Progenitor cell of endocrine pancreas (in vitro differentiated cells): Measurements from ENCODE around the gene ELF1. TPM values are rescaled to one million over a fixed set of nuclear protein-coding genes. Genes with fewer than 3 reads are reported as not detected.
"Not testable (repeated sequence)": the region's sequence is repeated elsewhere in the genome, so short reads cannot be mapped to it uniquely, and the experiment has no call there.

Experiments used
- DNase-seq: peaks from one replicate; pipeline ENCODE4 v3.0.0; 2021; ENCODE audit warnings: low spot score; ENCODE audit not compliant: unreplicated experiment
- H3K27ac Mint-ChIP-seq: 2 replicates; pipeline ENCODE4 v1.8.0; 2021; ENCODE audit warnings: mild to moderate bottlenecking, moderate library complexity, mixed read lengths
- H3K27me3 Mint-ChIP-seq: 2 replicates; pipeline ENCODE4 v1.8.0; 2021; ENCODE audit warnings: mixed read lengths
- H3K36me3 Mint-ChIP-seq: 2 replicates; pipeline ENCODE4 v1.8.0; 2022; ENCODE audit warnings: mixed read lengths; ENCODE audit not compliant: insufficient read depth
- H3K4me1 Mint-ChIP-seq: 2 replicates; pipeline ENCODE4 v1.8.0; 2021; ENCODE audit warnings: low read depth, mixed read lengths
- H3K4me3 Mint-ChIP-seq: 2 replicates; pipeline ENCODE4 v1.8.0; 2021; ENCODE audit warnings: low read depth, mild to moderate bottlenecking, moderate library complexity, mixed read lengths
- H3K9me3 Mint-ChIP-seq: 2 replicates; pipeline ENCODE4 v1.8.0; 2021; ENCODE audit warnings: low read depth, mixed read lengths
- total RNA-seq: library from RNA; stranded (reverse); gene quantifications from 2 replicates; pipeline ENCODE4 v1.2.1, GENCODE V29; 2021
- TF ChIP-seq, protein P1 (sequence below): fragments of 200-600 bp; sonication (generic); IDR thresholded peaks from one replicate; pipeline ENCODE4 v1.5.0; 2021; ENCODE audit warnings: antibody characterized with exemption, mild to moderate bottlenecking; ENCODE audit not compliant: unreplicated experiment

The ELF1 gene
- total RNA-seq, 1 donor from 2014 or later: 89.7 TPM

DNA sequence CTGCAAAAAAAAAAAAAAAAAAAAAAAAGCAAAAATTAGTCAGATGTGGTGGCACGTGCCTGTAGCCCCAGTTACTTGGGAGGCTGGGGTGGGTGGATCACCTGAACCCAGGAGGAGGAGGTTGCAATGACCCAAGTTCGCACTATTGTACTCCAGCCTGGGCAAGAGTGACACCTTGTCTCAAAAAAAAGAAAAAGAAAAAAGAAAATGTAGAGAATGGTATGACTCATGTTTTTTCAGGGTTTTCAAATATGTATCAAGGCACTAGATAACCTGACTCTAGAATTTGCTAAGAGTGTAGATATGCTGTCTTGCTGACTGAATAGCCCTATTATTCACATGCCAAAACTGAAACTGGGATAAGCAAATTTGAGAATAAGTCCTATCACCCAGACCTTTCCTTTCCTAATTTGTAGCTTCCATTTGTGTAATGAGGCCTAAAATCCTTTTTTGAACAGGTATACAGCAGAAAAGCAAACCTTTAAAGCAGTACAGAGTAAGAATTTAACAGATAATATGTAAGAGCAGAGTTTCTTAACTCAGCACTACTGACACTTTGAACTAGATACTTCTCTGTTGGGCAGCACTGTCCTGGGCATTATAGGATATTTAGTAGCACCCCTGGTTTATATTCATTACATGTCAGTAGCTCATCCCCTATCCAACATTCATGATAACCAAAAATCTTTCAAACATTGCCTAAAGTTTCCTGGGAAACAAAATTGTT is 108.6 kb downstream of the ELF1 start:
- H3K4me1 Mint-ChIP-seq: peaks cover 12% of the 10 kb centered on the region
- no peaks in the 10 kb centered on the region for H3K9me3 Mint-ChIP-seq
- no peaks in the 10 kb centered on the region for H3K27me3 Mint-ChIP-seq
- H3K36me3 Mint-ChIP-seq: no peaks in the 10 kb centered on the region
- no peak for DNase-seq
- no peak overlapping the region for H3K27ac Mint-ChIP-seq
- H3K4me3 Mint-ChIP-seq: no peak overlapping the region
- TF ChIP-seq, protein P1, sequence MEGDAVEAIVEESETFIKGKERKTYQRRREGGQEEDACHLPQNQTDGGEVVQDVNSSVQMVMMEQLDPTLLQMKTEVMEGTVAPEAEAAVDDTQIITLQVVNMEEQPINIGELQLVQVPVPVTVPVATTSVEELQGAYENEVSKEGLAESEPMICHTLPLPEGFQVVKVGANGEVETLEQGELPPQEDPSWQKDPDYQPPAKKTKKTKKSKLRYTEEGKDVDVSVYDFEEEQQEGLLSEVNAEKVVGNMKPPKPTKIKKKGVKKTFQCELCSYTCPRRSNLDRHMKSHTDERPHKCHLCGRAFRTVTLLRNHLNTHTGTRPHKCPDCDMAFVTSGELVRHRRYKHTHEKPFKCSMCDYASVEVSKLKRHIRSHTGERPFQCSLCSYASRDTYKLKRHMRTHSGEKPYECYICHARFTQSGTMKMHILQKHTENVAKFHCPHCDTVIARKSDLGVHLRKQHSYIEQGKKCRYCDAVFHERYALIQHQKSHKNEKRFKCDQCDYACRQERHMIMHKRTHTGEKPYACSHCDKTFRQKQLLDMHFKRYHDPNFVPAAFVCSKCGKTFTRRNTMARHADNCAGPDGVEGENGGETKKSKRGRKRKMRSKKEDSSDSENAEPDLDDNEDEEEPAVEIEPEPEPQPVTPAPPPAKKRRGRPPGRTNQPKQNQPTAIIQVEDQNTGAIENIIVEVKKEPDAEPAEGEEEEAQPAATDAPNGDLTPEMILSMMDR: no peak

DNA sequence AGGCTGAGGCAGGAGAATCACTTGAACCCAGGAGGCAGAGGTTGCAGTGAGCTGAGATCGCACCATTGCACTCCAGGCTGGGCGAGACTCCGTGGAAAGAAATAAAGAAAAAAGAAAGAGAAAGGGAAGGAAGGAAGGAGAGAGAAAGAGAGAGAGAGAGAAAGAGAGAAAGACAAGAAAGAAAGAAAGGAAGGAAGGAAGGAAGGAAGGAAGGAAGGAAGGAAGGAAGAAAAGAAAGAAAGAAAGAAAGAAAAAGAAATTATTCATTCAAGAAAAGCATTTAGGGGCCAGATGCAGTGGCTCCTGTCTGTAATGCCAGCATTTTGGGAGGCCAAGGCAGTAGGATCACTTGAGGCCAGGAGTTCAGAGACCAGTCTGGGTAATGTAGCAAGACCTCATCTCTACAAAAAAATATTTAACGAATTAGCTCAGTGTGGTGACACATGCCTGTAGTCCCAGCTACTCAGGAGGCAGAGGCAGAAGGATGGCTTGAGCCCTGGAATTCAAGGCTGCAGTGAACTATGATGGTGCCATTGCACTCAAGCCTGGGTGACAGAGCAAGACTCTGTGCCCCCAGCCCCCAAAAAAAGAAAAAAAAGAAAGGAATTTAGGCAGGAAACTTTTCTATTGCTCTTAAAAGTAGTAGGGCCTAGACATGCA is 109.4 kb downstream of the ELF1 start:
- H3K36me3 Mint-ChIP-seq, H3K9me3 Mint-ChIP-seq, DNase-seq, H3K4me1 Mint-ChIP-seq, H3K27me3 Mint-ChIP-seq: not testable (repeated sequence)
- H3K27ac Mint-ChIP-seq: peak overlapping the region; percentile 81
- H3K4me3 Mint-ChIP-seq: peak overlapping the region; percentile 21

DNA sequence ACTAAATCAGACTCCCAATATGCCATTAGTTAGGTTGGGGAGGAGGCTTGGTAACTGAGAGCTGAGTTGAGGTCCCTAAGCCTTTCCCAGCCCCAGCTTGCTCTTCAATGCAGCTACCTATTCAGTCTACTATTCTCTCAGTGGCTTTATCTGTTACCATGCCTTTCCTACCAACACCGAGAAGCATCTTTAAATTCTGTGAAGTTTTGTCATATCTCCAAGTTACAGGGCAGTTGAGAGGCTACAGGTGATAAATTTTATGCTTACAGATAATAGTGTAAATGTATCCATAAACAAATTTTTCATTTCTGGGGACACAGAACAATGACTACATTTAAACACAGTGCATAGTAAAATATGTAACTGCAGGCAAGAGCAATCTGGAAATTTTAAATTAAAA is 110.6 kb downstream of the ELF1 start:
- TF ChIP-seq, protein P1: no peak
- DNase-seq: no peak
- Mint-ChIP-seq H3K27ac (peak overlapping the region; percentile 46), H3K27me3 (no peaks in the 10 kb centered on the region), H3K9me3 (no peaks in the 10 kb centered on the region), H3K36me3 (peaks cover 3% of the 10 kb centered on the region), H3K4me1 (peaks cover 8% of the 10 kb centered on the region), H3K4me3 (no peak overlapping the region)

DNA sequence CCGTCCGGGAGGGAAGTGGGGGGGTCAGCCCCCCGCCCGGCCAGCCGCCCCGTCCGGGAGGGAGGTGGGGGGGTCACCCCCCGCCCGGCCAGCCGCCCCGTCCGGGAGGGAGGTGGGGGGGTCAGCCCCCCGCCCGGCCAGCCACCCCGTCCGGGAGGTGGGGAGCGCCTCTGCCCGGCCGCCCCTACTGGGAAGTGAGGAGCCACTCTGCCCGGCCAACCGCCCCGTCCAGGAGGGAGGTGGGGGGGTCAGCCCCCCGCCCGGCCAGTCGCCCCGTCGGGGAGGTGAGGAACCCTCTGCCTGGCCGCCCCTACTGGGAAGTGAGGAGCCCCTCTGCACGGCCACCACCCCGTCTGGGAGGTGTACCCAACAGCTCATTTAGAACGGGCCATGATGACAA is 118.1 kb downstream of the ELF1 start:
- DNase-seq, H3K9me3 Mint-ChIP-seq, H3K4me3 Mint-ChIP-seq, H3K27ac Mint-ChIP-seq, H3K4me1 Mint-ChIP-seq, H3K27me3 Mint-ChIP-seq: not testable (repeated sequence)
- peaks cover 11% of the 10 kb centered on the region for H3K36me3 Mint-ChIP-seq

DNA sequence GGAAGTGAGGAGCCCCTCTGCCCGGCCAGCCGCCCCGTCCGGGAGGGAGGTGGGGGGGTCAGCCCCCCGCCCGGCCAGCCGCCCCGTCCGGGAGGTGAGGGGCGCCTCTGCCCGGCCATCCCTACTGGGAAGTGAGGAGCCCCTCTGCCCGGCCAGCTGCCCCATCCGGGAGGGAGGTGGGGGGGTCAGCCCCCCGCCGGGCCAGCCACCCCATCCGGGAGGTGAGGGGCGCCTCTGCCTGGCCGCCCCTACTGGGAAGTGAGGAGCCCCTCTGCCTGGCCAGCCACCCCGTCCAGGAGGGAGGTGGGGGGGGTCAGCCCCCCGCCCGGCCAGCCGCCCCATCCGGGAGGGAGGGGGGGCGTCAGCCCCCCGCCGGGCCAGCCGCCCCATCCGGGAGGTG is 118.5 kb downstream of the ELF1 start:
- Mint-ChIP-seq H3K4me1 (peaks cover 13% of the 10 kb centered on the region), H3K36me3 (peaks cover 11% of the 10 kb centered on the region)
- not testable (repeated sequence) for H3K27me3 Mint-ChIP-seq, H3K9me3 Mint-ChIP-seq, DNase-seq, H3K27ac Mint-ChIP-seq, H3K4me3 Mint-ChIP-seq

DNA sequence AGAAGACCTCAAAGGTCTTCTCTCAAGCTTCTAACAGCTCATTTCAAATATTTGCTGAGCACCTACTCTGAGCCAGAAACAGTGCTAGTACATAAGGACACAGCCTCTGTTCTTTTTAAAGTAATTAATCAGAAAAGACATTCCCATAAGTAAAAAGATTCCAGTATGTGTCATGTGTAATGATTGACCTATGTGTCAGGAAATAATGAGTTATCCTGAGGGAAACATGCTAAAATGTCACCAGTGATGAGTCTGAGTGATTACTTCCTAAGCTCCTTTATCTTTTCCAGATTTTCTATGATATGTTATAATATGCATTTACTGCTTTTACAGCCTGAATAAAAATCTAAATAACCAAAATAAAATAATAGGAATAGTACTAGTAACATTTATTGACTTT is 122.1 kb downstream of the ELF1 start:
- TF ChIP-seq, protein P1: no peak
- H3K9me3 Mint-ChIP-seq: no peaks in the 10 kb centered on the region
- no peaks in the 10 kb centered on the region for H3K27me3 Mint-ChIP-seq
- H3K4me1 Mint-ChIP-seq: peaks cover 18% of the 10 kb centered on the region
- no peak for DNase-seq
- no peak overlapping the region for H3K27ac Mint-ChIP-seq
- no peak overlapping the region for H3K4me3 Mint-ChIP-seq
- H3K36me3 Mint-ChIP-seq: peaks cover 8% of the 10 kb centered on the region
